HG03460 (cell line): ENCODE results near the gene KRT16.
"Not testable (repeated sequence)": the region's sequence is repeated elsewhere in the genome, so short reads cannot be mapped to it uniquely, and the experiment has no call there.

ENCODE experiments used
- ATAC-seq: cut with Tn5 transposase; IDR thresholded peaks from one replicate; pipeline ENCODE4 v1.9.1; 2021; ENCODE audit not compliant: unreplicated experiment

Gene KRT16

GRCh38 chr17:41617136-41617535 is 4.6 kb upstream of the KRT16 start:
- no peak for ATAC-seq

GRCh38 chr17:41616486-41616885 is 3.9 kb upstream of the KRT16 start:
- not testable (repeated sequence) for ATAC-seq

- no peak for ATAC-seq
Observed at GRCh38 chr17:41615454-41615853, 2.9 kb upstream of the KRT16 start.

GRCh38 chr17:41614767-41615166 is 2.2 kb upstream of the KRT16 start:
- ATAC-seq, result not testable (repeated sequence)

- ATAC-seq, result no peak
Observed at GRCh38 chr17:41614098-41614497, 1.5 kb upstream of the KRT16 start.

GRCh38 chr17:41613277-41614082 is 913 bp upstream of the KRT16 start:
- no peak for ATAC-seq

GRCh38 chr17:41610965-41611640 is 1.5 kb downstream of the KRT16 start:
- no peak for ATAC-seq

- ATAC-seq, result not testable (repeated sequence)
Observed at GRCh38 chr17:41610061-41610517, 2.5 kb downstream of the KRT16 start.

- not testable (repeated sequence) for ATAC-seq
Observed at GRCh38 chr17:41606930-41607329, 5.6 kb downstream of the KRT16 start.

GRCh38 chr17:41602524-41602923 is 10.0 kb downstream of the KRT16 start:
- ATAC-seq, result no peak

- no peak for ATAC-seq
Observed at GRCh38 chr17:41600318-41600717, 12.2 kb downstream of the KRT16 start.

GRCh38 chr17:41599680-41600079 is 12.9 kb downstream of the KRT16 start:
- ATAC-seq, result no peak

- ATAC-seq, result no peak
Observed at GRCh38 chr17:41595585-41595984, 17.0 kb downstream of the KRT16 start.

- no peak for ATAC-seq
Observed at GRCh38 chr17:41594363-41594915, 18.1 kb downstream of the KRT16 start.

GRCh38 chr17:41593306-41593981 is 19.1 kb downstream of the KRT16 start:
- ATAC-seq, result no peak

- ATAC-seq, result no peak
Observed at GRCh38 chr17:41592601-41593305, 19.8 kb downstream of the KRT16 start.

GRCh38 chr17:41589301-41589700 is 23.3 kb downstream of the KRT16 start:
- no peak for ATAC-seq

GRCh38 chr17:41588126-41588810 is 24.3 kb downstream of the KRT16 start:
- no peak for ATAC-seq

- no peak for ATAC-seq
Observed at GRCh38 chr17:41586863-41587495, 25.6 kb downstream of the KRT16 start, which contains the start of gene KRT14. Gene KRT14, minus strand, starts transcription at chr17:41586895. Its CDS starts 61 bp downstream, at chr17:41586834.
